ENCODE data around the gene SHTN1.

The SHTN1 gene

GRCh38 chr10:116831790-116832189, 173.2 kb downstream of the SHTN1 start:
- no peak for DNase-seq
